Erythroblast (primary cell): Measurements from ENCODE around the gene MTR.

Source experiments
- DNase-seq, 2 experiments: peaks; one replicate each; lab custom pipeline; 2025; lab: John Stamatoyannopoulos, UW
- GATA1 ChIP-seq: IDR thresholded peaks from 2 replicates; pipeline ENCODE4 v1.6.1; 2011; ENCODE audit warnings: low read depth, mild to moderate bottlenecking, control low read depth, low read length, moderate library complexity
- POLR2A ChIP-seq: IDR thresholded peaks from 2 replicates; pipeline ENCODE4 v1.6.1; 2011; ENCODE audit warnings: mild to moderate bottlenecking, low read length

The MTR gene

GRCh38 chr1:236830116-236830515 lies 35.0 kb downstream of the MTR start:
- no peak for DNase-seq

DNA sequence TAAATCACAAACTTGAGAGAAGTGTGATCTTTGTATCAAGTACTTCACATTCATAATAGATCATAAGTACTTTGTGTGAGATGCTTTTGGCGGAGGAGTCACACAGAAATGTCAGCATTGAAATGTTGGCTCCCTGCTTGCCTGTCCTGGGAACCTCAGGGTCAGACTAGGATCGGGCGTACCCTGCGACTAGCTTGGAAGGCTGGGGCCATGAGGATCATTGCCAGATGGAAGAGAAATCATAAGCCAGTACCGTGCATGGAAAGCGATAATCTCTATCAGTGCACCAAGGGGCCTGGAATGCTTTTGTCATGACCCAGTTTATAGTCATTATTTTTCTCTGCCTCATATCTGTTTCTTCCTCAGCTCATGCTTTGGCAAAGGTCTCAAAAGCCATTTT lies 35.5 kb downstream of the MTR start:
- DNase-seq, result no peak
- no peak for TF ChIP-seq POLR2A
- TF ChIP-seq GATA1, result no peak

More at GRCh38 chr1:236830116-236830515, 35.0 kb downstream of the MTR start:
- TF ChIP-seq GATA1 (no peak), POLR2A (no peak)

DNA sequence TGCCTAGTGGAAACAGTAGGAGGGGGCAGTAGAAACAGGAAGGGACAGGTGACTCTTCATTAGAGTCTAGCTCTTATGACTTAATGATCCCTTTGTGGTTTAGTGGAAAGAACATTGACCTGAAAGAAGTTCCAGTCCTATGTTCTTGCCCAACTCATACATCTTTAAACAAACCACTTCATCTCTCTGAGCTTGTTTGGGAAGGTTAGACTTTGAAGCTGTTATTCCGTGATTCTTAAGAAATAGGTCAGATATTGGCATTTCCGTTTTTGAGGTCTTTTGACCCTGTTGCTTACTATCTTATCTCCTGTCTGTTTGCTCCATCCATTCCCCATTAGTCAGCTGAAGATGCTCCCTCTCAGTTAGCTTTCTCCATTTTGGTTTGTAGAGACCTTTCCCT lies 38.5 kb downstream of the MTR start:
- DNase-seq, result no peak
- TF ChIP-seq GATA1, result no peak
- no peak for TF ChIP-seq POLR2A

DNA sequence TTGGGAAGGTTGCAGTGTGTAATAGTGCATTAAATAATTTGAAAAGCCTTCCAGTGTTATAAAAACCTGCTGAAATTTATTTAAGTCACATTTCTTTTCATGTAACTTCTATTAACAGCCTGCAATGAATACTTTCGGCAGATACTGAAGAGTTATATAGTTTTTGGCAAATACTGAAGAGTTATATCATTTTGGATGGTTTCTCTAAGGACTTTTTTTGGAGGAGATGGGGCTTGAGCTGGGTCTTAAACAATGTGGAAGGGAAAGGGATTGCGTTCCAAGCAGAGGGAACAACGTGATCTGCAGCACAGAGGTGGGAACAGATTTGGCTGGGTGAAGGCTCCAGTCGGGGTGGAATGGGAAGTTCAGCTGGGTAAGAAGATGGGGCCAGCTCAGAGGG lies 39.8 kb downstream of the MTR start:
- no peak for TF ChIP-seq GATA1
- no peak for TF ChIP-seq POLR2A
- no peak for DNase-seq

GRCh38 chr1:236835491-236835890 lies 40.4 kb downstream of the MTR start:
- TF ChIP-seq POLR2A, result no peak
- no peak for TF ChIP-seq GATA1
- no peak for DNase-seq

DNA sequence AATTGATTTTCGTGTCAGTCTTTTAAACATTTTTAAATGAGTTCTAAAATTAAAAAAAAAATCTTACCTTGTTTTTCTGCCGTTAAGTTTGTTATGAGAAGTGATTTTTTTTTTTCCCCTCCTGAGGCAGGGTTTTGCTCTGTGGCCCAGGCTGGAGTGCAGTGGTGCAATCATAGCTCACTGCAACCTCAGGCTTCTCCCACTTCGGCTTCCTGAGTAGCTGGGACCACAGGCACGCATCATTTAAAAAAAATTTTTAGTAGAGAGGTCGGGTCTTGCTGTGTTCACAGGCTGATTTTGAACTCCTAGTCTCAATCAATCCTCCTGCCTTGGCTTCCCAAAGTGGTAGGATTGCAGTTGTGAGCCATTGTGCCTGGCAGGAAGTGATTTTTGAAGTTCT lies 41.1 kb downstream of the MTR start:
- no peak for DNase-seq

GRCh38 chr1:236837115-236837514 lies 42.0 kb downstream of the MTR start:
- TF ChIP-seq GATA1, result no peak
- no peak for DNase-seq

More for the DNA sequence above, 41.1 kb downstream of the MTR start:
- TF ChIP-seq GATA1 (no peak), POLR2A (no peak)

- DNase-seq, result no peak
- TF ChIP-seq GATA1, result no peak
- TF ChIP-seq POLR2A, result no peak
These were observed 42.8 kb downstream of the MTR start for GRCh38 chr1:236837897-236838296.

GRCh38 chr1:236841341-236841740 lies 46.2 kb downstream of the MTR start:
- TF ChIP-seq GATA1, result no peak
- no peak for TF ChIP-seq POLR2A
- no peak for DNase-seq

DNA sequence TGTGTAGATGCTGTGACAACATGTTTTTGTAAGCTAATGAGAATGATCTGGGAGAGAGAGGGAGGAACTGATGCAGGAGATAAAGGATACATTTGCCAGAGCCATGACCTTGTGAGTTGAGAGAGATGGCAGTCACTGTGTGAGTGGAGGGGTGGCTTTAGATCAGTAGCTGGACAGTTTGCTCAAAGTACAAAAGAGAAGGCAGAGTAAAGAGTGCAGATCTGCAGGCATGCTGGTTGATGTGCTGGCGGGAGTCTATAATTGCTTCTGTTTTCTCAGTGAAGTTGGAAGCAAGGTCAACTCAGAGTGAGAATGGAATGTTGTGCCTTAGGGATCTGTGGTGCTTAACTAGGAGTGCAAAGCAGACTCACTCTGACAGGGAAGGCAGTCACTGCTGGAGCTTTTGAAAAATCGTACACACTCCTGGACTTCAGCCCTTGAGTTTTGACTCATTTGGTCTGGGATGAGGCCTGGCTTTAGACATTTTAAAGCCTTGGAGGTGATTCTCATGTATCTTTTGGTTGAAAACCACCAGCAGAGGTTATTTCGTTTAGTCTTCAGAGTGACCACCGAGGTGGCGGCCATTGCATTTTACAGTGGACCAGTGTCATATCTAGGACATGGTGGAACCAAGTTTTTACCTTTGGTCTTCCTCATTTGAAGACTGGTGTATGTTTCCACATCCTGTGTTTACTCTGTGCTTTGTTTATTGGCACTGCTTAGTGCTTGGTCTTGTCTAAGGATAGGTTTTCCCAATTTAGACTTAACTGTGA lies 49.6 kb downstream of the MTR start:
- peak in 1 of 2 experiments; percentile 14 for DNase-seq
- no peak for TF ChIP-seq POLR2A
- TF ChIP-seq GATA1, result no peak

DNA sequence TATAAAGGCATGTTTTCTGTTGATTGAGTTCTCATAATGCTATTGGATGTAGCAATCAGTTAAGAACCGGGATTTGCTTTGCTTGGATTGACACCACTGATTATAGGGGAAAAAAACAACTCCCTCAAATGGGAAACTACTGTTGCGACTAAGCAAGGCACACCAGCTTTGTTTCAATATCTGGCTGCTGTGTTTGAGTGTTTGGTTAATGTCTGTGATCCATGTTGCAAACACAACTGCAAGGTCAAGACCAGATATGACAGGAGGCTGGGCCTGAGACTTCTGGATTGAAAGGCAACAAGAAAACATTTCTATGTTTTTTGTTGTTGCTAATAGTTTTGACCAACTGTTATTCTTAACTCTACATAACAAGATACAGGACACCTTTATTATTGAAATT lies 50.7 kb downstream of the MTR start:
- TF ChIP-seq POLR2A, result no peak
- TF ChIP-seq GATA1, result no peak

DNA sequence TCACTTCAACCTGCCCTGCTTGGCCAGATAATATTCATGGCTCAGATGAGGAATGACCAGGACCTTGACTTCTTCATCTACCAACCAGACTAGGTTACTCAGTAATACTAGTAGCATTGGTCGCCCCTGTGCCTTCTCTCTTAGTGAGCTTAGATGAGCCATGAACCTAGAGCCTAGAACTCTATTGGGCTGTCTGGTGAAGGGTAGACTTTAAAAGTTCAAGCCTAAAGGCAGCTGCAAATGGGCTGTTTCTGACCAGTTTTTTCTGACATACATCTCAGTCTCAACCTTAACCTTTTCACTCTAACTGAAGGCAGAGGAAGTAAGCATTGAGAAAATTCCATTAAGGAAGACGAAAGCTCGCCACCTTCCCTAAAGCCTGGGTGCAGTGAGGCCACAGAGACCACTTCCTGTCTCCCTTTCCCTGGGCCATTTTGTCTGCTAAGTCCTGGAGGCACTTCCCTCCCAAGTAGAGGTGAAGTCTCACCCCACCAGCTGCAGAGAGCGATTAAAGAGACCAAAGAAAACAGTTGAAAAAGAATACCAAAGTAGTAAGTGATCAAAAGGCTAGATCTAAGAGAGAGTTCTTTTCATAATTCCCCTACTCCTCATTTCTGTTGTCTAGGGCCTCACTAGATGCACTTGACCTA lies 53.3 kb downstream of the MTR start:
- TF ChIP-seq POLR2A (no peak), GATA1 (no peak)
- no peak for DNase-seq

More for the DNA sequence above, 50.7 kb downstream of the MTR start:
- DNase-seq, result no peak

GRCh38 chr1:236850077-236850979 lies 55.2 kb downstream of the MTR start:
- peak in 1 of 2 experiments; percentile 25 for DNase-seq
- TF ChIP-seq GATA1 (no peak), POLR2A (no peak)

DNA sequence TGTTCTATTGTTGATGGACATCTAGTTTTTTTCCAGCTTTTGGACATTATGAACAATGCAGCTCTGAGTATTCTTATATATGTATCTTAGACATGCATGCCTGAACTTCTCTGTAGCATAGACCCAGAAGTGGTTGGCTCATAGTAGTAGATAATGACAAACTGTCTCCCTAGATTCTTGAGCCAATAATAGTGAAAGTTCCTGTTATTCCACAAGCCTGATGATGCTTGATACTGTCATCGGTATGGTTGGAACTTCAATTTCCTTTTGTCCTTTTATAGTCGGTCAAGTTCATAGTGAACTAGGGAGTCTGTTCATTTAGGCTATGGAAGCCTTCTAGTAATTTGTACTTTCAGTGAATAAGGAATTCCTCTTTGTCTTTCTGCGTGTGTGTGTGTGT lies 56.8 kb downstream of the MTR start:
- no peak for TF ChIP-seq GATA1
- TF ChIP-seq POLR2A, result no peak
- DNase-seq, result no peak
